ENCODE results near the gene CINP. TPM values are rescaled to one million over a fixed set of nuclear protein-coding genes. Genes with fewer than 3 reads are reported as not detected.
A peak's percentile ranks its signal among the peaks of the same experiment; 100 is the strongest.

CINP gene
- total RNA-seq, 4 donors from 2014 or later, result 19.2 to 25.1 (median 21.5) TPM

GRCh38 chr14:102389246-102389645 is 26.6 kb upstream of the CINP start:
- no peaks in the 10 kb centered on the region for H3K36me3 ChIP-seq
- H3K4me1 ChIP-seq, result peaks cover 0 to 10% of the 10 kb centered on the region in 2 donors
- no peak for TF ChIP-seq CTCF (IDR thresholded peaks at IDR 0.05 in 4 of 5, conservative IDR thresholded peaks at IDR 0.05 in 1 of 5)
- TF ChIP-seq POLR2A (IDR thresholded peaks at IDR 0.05), result no peak
- intact Hi-C loops (cut with DNase I; ENCODE audit: low total_unique reads) (no loop called here), in situ Hi-C loops (cut with MboI; ENCODE audit: low sequenced_read_pairs in 4 of 4) (no loop called here)
- DNase-seq (no peak), ATAC-seq (no peak)
- no peak overlapping the region for H3K4me3 ChIP-seq
- peak overlapping the region in 1 of 4 donors; percentile 29 for H3K27ac ChIP-seq
- H3K9me3 ChIP-seq, result no peaks in the 10 kb centered on the region
- no peaks in the 10 kb centered on the region for H3K27me3 ChIP-seq

DNA sequence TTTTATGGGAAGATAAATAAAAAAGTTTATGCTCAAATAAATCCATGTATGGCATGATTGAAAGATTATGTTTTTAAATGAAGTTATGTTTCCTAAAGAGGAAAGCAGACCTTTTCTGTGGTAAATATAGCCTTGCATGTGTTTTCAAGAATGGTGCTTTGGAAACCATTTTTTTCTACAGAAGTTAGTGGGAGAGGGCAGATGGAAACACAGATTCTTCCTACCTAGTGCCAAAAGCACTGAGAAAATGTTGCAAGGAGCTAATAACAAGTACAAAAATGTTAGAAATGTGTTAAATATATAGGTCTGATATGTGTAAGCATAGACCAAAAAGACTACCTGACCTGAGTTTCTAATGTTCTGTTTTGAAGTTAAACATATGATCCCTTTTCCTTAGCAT is 24.4 kb upstream of the CINP start:
- no peaks in the 10 kb centered on the region for H3K36me3 ChIP-seq
- H3K9me3 ChIP-seq, result no peaks in the 10 kb centered on the region
- no peaks in the 10 kb centered on the region for H3K27me3 ChIP-seq
- in situ Hi-C loops (cut with MboI; ENCODE audit: low sequenced_read_pairs in 4 of 4) (no loop called here), intact Hi-C loops (cut with DNase I; ENCODE audit: low total_unique reads) (no loop called here)
- no peak overlapping the region for H3K4me3 ChIP-seq
- H3K4me1 ChIP-seq, result peaks cover 0 to 10% of the 10 kb centered on the region in 2 donors
- H3K27ac ChIP-seq, result no peak overlapping the region
- no peak for ATAC-seq
- no peak for TF ChIP-seq CTCF (IDR thresholded peaks at IDR 0.05 in 4 of 5, conservative IDR thresholded peaks at IDR 0.05 in 1 of 5)
- no peak for TF ChIP-seq POLR2A (IDR thresholded peaks at IDR 0.05)
- no peak for DNase-seq

GRCh38 chr14:102378830-102379229 is 16.1 kb upstream of the CINP start:
- Histone ChIP-seq H3K9me3 (no peaks in the 10 kb centered on the region), H3K27ac (no peak overlapping the region), H3K36me3 (peaks cover 0 to 45% of the 10 kb centered on the region in 2 donors), H3K27me3 (no peaks in the 10 kb centered on the region), H3K4me1 (peaks cover 6% of the 10 kb centered on the region in 2 donors), H3K4me3 (no peak overlapping the region)
- ATAC-seq, result no peak
- DNase-seq, result no peak
- in situ Hi-C loops (cut with MboI; ENCODE audit: low sequenced_read_pairs in 4 of 4) (no loop called here), intact Hi-C loops (cut with DNase I; ENCODE audit: low total_unique reads) (no loop called here)
- TF ChIP-seq CTCF (IDR thresholded peaks at IDR 0.05 in 4 of 5, conservative IDR thresholded peaks at IDR 0.05 in 1 of 5) (no peak), POLR2A (IDR thresholded peaks at IDR 0.05) (no peak)

- in situ Hi-C loops (cut with MboI; ENCODE audit: low sequenced_read_pairs in 4 of 4), result no loop called here
- intact Hi-C loops (cut with DNase I; ENCODE audit: low total_unique reads), result no loop called here
- Histone ChIP-seq H3K27ac (no peak overlapping the region), H3K4me1 (peaks cover 6 to 8% of the 10 kb centered on the region in 2 donors), H3K27me3 (no peaks in the 10 kb centered on the region), H3K36me3 (peaks cover 0 to 49% of the 10 kb centered on the region in 2 donors), H3K4me3 (no peak overlapping the region), H3K9me3 (no peaks in the 10 kb centered on the region)
- TF ChIP-seq POLR2A (IDR thresholded peaks at IDR 0.05), result no peak
- TF ChIP-seq CTCF (IDR thresholded peaks at IDR 0.05 in 4 of 5, conservative IDR thresholded peaks at IDR 0.05 in 1 of 5), result no peak
- ATAC-seq (no peak), DNase-seq (no peak)
Measured at GRCh38 chr14:102377696-102378095, 15.0 kb upstream of the CINP start.

DNA sequence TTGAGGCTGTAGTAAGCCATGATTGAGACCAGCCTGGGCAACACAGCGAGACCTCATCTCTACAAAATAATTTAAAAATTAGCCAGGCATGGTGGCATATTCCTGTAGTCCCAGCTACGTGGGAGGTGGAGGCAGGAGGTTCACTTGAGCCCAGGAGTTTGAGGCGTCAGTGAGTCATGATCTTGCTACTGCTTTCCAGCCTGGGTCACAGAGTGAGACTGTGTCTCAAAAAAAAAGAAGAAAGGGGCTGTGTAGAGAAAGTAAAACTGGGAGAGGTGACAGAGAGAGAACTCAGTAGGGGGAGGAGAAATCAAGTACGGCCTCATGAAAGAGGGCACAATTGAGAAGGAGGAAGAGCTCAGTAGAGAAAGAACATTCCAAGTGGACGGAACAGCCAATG is 12.4 kb upstream of the CINP start:
- no peak for ATAC-seq
- intact Hi-C loops (cut with DNase I; ENCODE audit: low total_unique reads), result no loop called here

More for the DNA sequence above, 12.4 kb upstream of the CINP start:
- in situ Hi-C loops (cut with MboI; ENCODE audit: low sequenced_read_pairs in 4 of 4), result no loop called here
- peaks cover 14 to 23% of the 10 kb centered on the region in 2 donors for H3K4me1 ChIP-seq
- TF ChIP-seq POLR2A (IDR thresholded peaks at IDR 0.05), result no peak
- no peak for TF ChIP-seq CTCF (IDR thresholded peaks at IDR 0.05 in 4 of 5, conservative IDR thresholded peaks at IDR 0.05 in 1 of 5)
- peaks cover 0 to 41% of the 10 kb centered on the region in 2 donors for H3K36me3 ChIP-seq
- no peak overlapping the region for H3K4me3 ChIP-seq
- H3K9me3 ChIP-seq, result no peaks in the 10 kb centered on the region
- no peak overlapping the region for H3K27ac ChIP-seq
- no peak for DNase-seq
- no peaks in the 10 kb centered on the region for H3K27me3 ChIP-seq
